ENCODE data around the gene U2AF1L4. TPM values are rescaled to one million over a fixed set of nuclear protein-coding genes. Genes with fewer than 3 reads are reported as not detected.

U2AF1L4 gene
- total RNA-seq, 2 experiments from 2014 or later, result 16.1 to 35.2 TPM

DNA sequence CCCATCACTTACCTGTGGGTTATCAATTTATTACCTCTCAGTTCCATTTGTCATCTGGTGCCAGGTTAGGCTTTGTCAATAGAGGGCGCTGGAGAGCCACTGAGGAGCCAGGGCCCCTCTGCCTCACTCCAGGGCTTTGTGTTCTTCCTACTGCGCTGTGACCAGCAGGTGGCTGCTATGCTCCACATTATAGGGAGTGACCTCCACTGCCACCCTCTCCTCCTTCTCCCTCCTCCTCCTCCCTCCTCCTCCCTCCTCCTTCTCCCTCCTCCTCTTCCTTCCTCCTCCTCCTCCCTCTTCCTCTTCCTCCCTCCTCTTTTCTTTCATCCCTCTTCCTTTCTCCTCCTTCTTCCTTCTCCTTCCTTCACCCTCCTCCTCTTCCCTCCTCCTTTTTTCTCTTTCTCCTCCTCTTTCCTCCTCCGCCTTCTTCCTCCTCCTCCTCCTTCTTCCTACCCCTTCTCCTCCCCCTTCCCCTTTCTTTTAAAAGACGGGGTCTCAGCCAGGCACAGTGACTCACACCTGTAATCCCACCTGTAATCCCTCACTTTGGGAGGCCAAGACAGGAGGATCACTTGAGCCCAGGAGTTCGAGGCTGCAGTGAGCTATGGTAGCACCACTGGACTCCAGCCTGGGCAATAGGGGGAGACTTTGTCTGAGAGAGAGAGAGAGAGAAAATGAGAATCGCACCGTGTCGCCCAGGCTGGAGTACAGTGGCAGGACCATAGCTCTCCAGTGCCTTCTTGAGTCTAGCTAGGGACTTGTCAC, 51.2 kb downstream of the U2AF1L4 start:
- no peak overlapping the region for H3K4me3 ChIP-seq (ENCODE audit: low read depth, low read length, poor library complexity, severe bottlenecking)
- intact Hi-C loops (cut with micrococcal nuclease; ENCODE audit: unreplicated experiment), result loop anchor here (1.0 to 5.0 kb wide), 5 partner anchors 23 to 237 kb away; partner anchors contain the start of gene TMEM147
- H3K4me2 ChIP-seq (ENCODE audit: low read length), result no peak overlapping the region
- ChIA-PET POLR2A (interaction anchor here (0.6 kb wide), 1 partner anchor 590 kb away, joined by 3 read pairs; no protein-coding TSS in a partner anchor), CTCF (ENCODE audit: unreplicated experiment) (interaction anchor here (1.2 kb wide), 1 partner anchor 20 kb away, joined by 7 read pairs; no protein-coding TSS in a partner anchor)
- no peaks in the 10 kb centered on the region for H3K4me1 ChIP-seq (ENCODE audit: insufficient read depth, low read length, poor library complexity, severe bottlenecking)
- H3K79me2 ChIP-seq (ENCODE audit: insufficient read depth, low read depth, low read length), result no peaks in the 10 kb centered on the region
- no peaks in the 10 kb centered on the region for H3K9me3 ChIP-seq (ENCODE audit: low read length)
- H4K20me1 ChIP-seq (ENCODE audit: insufficient read depth, low read length), result no peaks in the 10 kb centered on the region
- H3K9me2 ChIP-seq (ENCODE audit: insufficient read depth, low read length), result no peaks in the 10 kb centered on the region
- BruUV-seq (replicated peaks), result no TSS peak
- H2AFZ ChIP-seq (ENCODE audit: low read length), result no peak overlapping the region
- DNase-seq (ENCODE audit: low spot score), result peak; percentile 92
- H3K36me3 ChIP-seq (ENCODE audit: insufficient read depth, low read length), result no peaks in the 10 kb centered on the region
- no peak overlapping the region for H3K27ac ChIP-seq (ENCODE audit: low read depth, low read length, poor library complexity, severe bottlenecking)
- TF ChIP-seq EZH2phosphoT487 (IDR thresholded peaks at IDR 0.05; ENCODE audit: borderline replicate concordance, low read depth, low read length), result no peak
- TF ChIP-seq, protein P1, sequence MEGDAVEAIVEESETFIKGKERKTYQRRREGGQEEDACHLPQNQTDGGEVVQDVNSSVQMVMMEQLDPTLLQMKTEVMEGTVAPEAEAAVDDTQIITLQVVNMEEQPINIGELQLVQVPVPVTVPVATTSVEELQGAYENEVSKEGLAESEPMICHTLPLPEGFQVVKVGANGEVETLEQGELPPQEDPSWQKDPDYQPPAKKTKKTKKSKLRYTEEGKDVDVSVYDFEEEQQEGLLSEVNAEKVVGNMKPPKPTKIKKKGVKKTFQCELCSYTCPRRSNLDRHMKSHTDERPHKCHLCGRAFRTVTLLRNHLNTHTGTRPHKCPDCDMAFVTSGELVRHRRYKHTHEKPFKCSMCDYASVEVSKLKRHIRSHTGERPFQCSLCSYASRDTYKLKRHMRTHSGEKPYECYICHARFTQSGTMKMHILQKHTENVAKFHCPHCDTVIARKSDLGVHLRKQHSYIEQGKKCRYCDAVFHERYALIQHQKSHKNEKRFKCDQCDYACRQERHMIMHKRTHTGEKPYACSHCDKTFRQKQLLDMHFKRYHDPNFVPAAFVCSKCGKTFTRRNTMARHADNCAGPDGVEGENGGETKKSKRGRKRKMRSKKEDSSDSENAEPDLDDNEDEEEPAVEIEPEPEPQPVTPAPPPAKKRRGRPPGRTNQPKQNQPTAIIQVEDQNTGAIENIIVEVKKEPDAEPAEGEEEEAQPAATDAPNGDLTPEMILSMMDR (conservative IDR thresholded peaks at IDR 0.05; ENCODE audit: low read length), result peak; percentile 99

DNA sequence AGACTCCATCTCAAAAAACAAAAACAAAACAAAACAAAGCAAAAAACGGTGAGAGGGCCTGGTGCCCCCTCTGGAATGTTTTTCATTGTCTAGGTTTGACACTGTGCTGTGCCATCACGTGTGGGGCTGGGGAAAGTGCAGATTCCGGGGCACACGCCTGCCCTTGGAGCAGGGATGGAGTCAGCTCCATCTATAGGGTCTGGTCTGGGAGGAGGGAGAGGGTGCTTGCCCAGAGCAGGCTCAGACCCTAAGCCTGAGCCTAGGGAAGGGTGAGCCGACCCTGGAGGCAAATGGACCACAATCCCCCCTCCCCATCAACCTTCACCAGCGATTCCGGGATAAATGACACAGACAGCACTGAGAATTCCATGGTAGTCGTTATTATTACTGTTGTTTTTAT, 51.8 kb downstream of the U2AF1L4 start:
- no peaks in the 10 kb centered on the region for H3K36me3 ChIP-seq (ENCODE audit: insufficient read depth, low read length)
- intact Hi-C loops (cut with micrococcal nuclease; ENCODE audit: unreplicated experiment), result loop anchor here (1.0 to 5.0 kb wide), 3 partner anchors 24 to 146 kb away; partner anchors contain the start of gene TMEM147
- no peak for DNase-seq (ENCODE audit: low spot score)
- no peaks in the 10 kb centered on the region for H3K9me2 ChIP-seq (ENCODE audit: insufficient read depth, low read length)
- H3K4me2 ChIP-seq (ENCODE audit: low read length), result no peak overlapping the region
- no peaks in the 10 kb centered on the region for H3K9me3 ChIP-seq (ENCODE audit: low read length)
- H3K79me2 ChIP-seq (ENCODE audit: insufficient read depth, low read depth, low read length), result no peaks in the 10 kb centered on the region
- no peak overlapping the region for H3K27ac ChIP-seq (ENCODE audit: low read depth, low read length, poor library complexity, severe bottlenecking)
- ChIA-PET CTCF (ENCODE audit: unreplicated experiment) (no interaction called here), POLR2A (no interaction called here)
- no peak overlapping the region for H3K4me3 ChIP-seq (ENCODE audit: low read depth, low read length, poor library complexity, severe bottlenecking)
- H4K20me1 ChIP-seq (ENCODE audit: insufficient read depth, low read length), result no peaks in the 10 kb centered on the region
- H3K4me1 ChIP-seq (ENCODE audit: insufficient read depth, low read length, poor library complexity, severe bottlenecking), result no peaks in the 10 kb centered on the region
- no peak for TF ChIP-seq EZH2phosphoT487 (IDR thresholded peaks at IDR 0.05; ENCODE audit: borderline replicate concordance, low read depth, low read length)
- TF ChIP-seq, protein P1 (conservative IDR thresholded peaks at IDR 0.05; ENCODE audit: low read length), result no peak
- H2AFZ ChIP-seq (ENCODE audit: low read length), result no peak overlapping the region
- BruUV-seq (replicated peaks), result no TSS peak

Other genes starting within 250 kb of the U2AF1L4 start
- not detected in 2 replicates for gene DMKN, start 231.8 kb downstream of the U2AF1L4 start, total RNA-seq (2014; rRNA removed; shearing (Covaris generic))
- gene DMKN, start 231.8 kb downstream of the U2AF1L4 start, total RNA-seq (2022), result not detected in 2 replicates
- gene SBSN, start 217.1 kb downstream of the U2AF1L4 start, total RNA-seq (2014; rRNA removed; shearing (Covaris generic)), result not detected in 2 replicates
- gene SBSN, start 217.1 kb downstream of the U2AF1L4 start, total RNA-seq (2022), result not detected in 2 replicates
- not detected in 2 replicates for gene GAPDHS, start 212.0 kb downstream of the U2AF1L4 start, total RNA-seq (2014; rRNA removed; shearing (Covaris generic))
- not detected in 2 replicates for gene GAPDHS, start 212.0 kb downstream of the U2AF1L4 start, total RNA-seq (2022)
- gene TMEM147, start 199.8 kb downstream of the U2AF1L4 start, total RNA-seq (2014; rRNA removed; shearing (Covaris generic)), result 83.2 and 85.8 TPM in 2 replicates
- 40.9 and 47.1 TPM in 2 replicates for gene TMEM147, start 199.8 kb downstream of the U2AF1L4 start, total RNA-seq (2022)
- gene ATP4A, start 181.8 kb downstream of the U2AF1L4 start, total RNA-seq (2014; rRNA removed; shearing (Covaris generic)), result 0.15 and 0.92 TPM in 2 replicates
- 0.33 and 0.36 TPM in 2 replicates for gene ATP4A, start 181.8 kb downstream of the U2AF1L4 start, total RNA-seq (2022)
- not detected in 2 replicates for gene PMIS2, start 159.2 kb downstream of the U2AF1L4 start, total RNA-seq (2014; rRNA removed; shearing (Covaris generic))
- gene PMIS2, start 159.2 kb downstream of the U2AF1L4 start, total RNA-seq (2022), result not detected in 2 replicates
- gene HAUS5, start 132.7 kb downstream of the U2AF1L4 start, total RNA-seq (2014; rRNA removed; shearing (Covaris generic)), result 61.5 and 66.8 TPM in 2 replicates
- 58.1 and 59.7 TPM in 2 replicates for gene HAUS5, start 132.7 kb downstream of the U2AF1L4 start, total RNA-seq (2022)
- gene RBM42, start 116.4 kb downstream of the U2AF1L4 start, total RNA-seq (2014; rRNA removed; shearing (Covaris generic)), result 62.0 and 73.6 TPM in 2 replicates
- 105 and 115 TPM in 2 replicates for gene RBM42, start 116.4 kb downstream of the U2AF1L4 start, total RNA-seq (2022)
- gene ETV2, start 103.7 kb downstream of the U2AF1L4 start, total RNA-seq (2014; rRNA removed; shearing (Covaris generic)), result 0.25 and 0.57 TPM in 2 replicates
- 1.7 and 2.0 TPM in 2 replicates for gene ETV2, start 103.7 kb downstream of the U2AF1L4 start, total RNA-seq (2022)
- gene COX6B1, start 97.1 kb downstream of the U2AF1L4 start, total RNA-seq (2014; rRNA removed; shearing (Covaris generic)), result 404 and 536 TPM in 2 replicates
- 373 and 395 TPM in 2 replicates for gene COX6B1, start 97.1 kb downstream of the U2AF1L4 start, total RNA-seq (2022)
- not detected in 2 replicates for gene UPK1A, start 78.9 kb downstream of the U2AF1L4 start, total RNA-seq (2014; rRNA removed; shearing (Covaris generic))
- gene UPK1A, start 78.9 kb downstream of the U2AF1L4 start, total RNA-seq (2022), result not detected in 2 replicates
- not detected in 2 replicates for gene ZBTB32, start 40.9 kb downstream of the U2AF1L4 start, total RNA-seq (2014; rRNA removed; shearing (Covaris generic))
- gene ZBTB32, start 40.9 kb downstream of the U2AF1L4 start, total RNA-seq (2022), result not detected in 2 replicates
- gene KMT2B, start 27.4 kb downstream of the U2AF1L4 start, total RNA-seq (2014; rRNA removed; shearing (Covaris generic)), result 18.0 and 25.2 TPM in 2 replicates
- 56.2 and 57.2 TPM in 2 replicates for gene KMT2B, start 27.4 kb downstream of the U2AF1L4 start, total RNA-seq (2022)
- 8.5 and 11.4 TPM in 2 replicates for gene IGFLR1, start 3.0 kb downstream of the U2AF1L4 start, total RNA-seq (2014; rRNA removed; shearing (Covaris generic))
- gene IGFLR1, start 3.0 kb downstream of the U2AF1L4 start, total RNA-seq (2022), result 18.3 and 21.5 TPM in 2 replicates
- gene PSENEN, start 233 bp upstream of the U2AF1L4 start, total RNA-seq (2014; rRNA removed; shearing (Covaris generic)), result 20.8 and 25.7 TPM in 2 replicates
- gene PSENEN, start 233 bp upstream of the U2AF1L4 start, total RNA-seq (2022), result 51.0 and 53.7 TPM in 2 replicates
- 6.0 and 11.6 TPM in 2 replicates for gene LIN37, start 3.2 kb upstream of the U2AF1L4 start, total RNA-seq (2014; rRNA removed; shearing (Covaris generic))
- gene LIN37, start 3.2 kb upstream of the U2AF1L4 start, total RNA-seq (2022), result 11.7 and 20.0 TPM in 2 replicates
- not detected in 2 replicates for gene HSPB6, start 11.6 kb upstream of the U2AF1L4 start, total RNA-seq (2014; rRNA removed; shearing (Covaris generic))
- gene HSPB6, start 11.6 kb upstream of the U2AF1L4 start, total RNA-seq (2022), result 1.7 and 1.8 TPM in 2 replicates
- 15.2 and 17.2 TPM in 2 replicates for gene PROSER3, start 12.8 kb upstream of the U2AF1L4 start, total RNA-seq (2014; rRNA removed; shearing (Covaris generic))
- gene PROSER3, start 12.8 kb upstream of the U2AF1L4 start, total RNA-seq (2022), result 66.1 and 70.6 TPM in 2 replicates
- gene ARHGAP33, start 30.1 kb upstream of the U2AF1L4 start, total RNA-seq (2014; rRNA removed; shearing (Covaris generic)), result 15.1 and 21.3 TPM in 2 replicates
- gene ARHGAP33, start 30.1 kb upstream of the U2AF1L4 start, total RNA-seq (2022), result 94.6 and 130 TPM in 2 replicates
- gene PRODH2, start 67.4 kb upstream of the U2AF1L4 start, total RNA-seq (2014; rRNA removed; shearing (Covaris generic)), result not detected in 2 replicates
- not detected in 2 replicates for gene PRODH2, start 67.4 kb upstream of the U2AF1L4 start, total RNA-seq (2022)
- not detected in 2 replicates for gene NPHS1, start 107.1 kb upstream of the U2AF1L4 start, total RNA-seq (2014; rRNA removed; shearing (Covaris generic))
- not detected in 2 replicates for gene NPHS1, start 107.1 kb upstream of the U2AF1L4 start, total RNA-seq (2022)
- gene KIRREL2, start 111.5 kb upstream of the U2AF1L4 start, total RNA-seq (2014; rRNA removed; shearing (Covaris generic)), result 0.95 and 1.4 TPM in 2 replicates
- gene KIRREL2, start 111.5 kb upstream of the U2AF1L4 start, total RNA-seq (2022), result 2.0 and 2.2 TPM in 2 replicates
- gene APLP1, start 123.2 kb upstream of the U2AF1L4 start, total RNA-seq (2014; rRNA removed; shearing (Covaris generic)), result 0.13 TPM in 1 of 2 replicates, not detected in the other
- gene APLP1, start 123.2 kb upstream of the U2AF1L4 start, total RNA-seq (2022), result 0.70 and 1.2 TPM in 2 replicates
- 48.6 and 57.4 TPM in 2 replicates for gene NFKBID, start 155.1 kb upstream of the U2AF1L4 start, total RNA-seq (2014; rRNA removed; shearing (Covaris generic))
- 40.5 and 42.6 TPM in 2 replicates for gene NFKBID, start 155.1 kb upstream of the U2AF1L4 start, total RNA-seq (2022)
- 8.1 and 15.0 TPM in 2 replicates for gene HCST, start 157.1 kb upstream of the U2AF1L4 start, total RNA-seq (2014; rRNA removed; shearing (Covaris generic))
- gene HCST, start 157.1 kb upstream of the U2AF1L4 start, total RNA-seq (2022), result 25.2 and 36.0 TPM in 2 replicates
- gene TYROBP, start 162.9 kb upstream of the U2AF1L4 start, total RNA-seq (2014; rRNA removed; shearing (Covaris generic)), result not detected in 2 replicates
- not detected in 2 replicates for gene TYROBP, start 162.9 kb upstream of the U2AF1L4 start, total RNA-seq (2022)
- gene LRFN3, start 191.0 kb upstream of the U2AF1L4 start, total RNA-seq (2014; rRNA removed; shearing (Covaris generic)), result 2.8 and 3.1 TPM in 2 replicates
- gene LRFN3, start 191.0 kb upstream of the U2AF1L4 start, total RNA-seq (2022), result 3.4 and 6.0 TPM in 2 replicates
- 52.6 and 60.9 TPM in 2 replicates for gene SDHAF1, start 249.8 kb upstream of the U2AF1L4 start, total RNA-seq (2014; rRNA removed; shearing (Covaris generic))
- 24.2 and 26.1 TPM in 2 replicates for gene SDHAF1, start 249.8 kb upstream of the U2AF1L4 start, total RNA-seq (2022)

Data from OCI-LY7 (cell line).